Activated naive CD4-positive, alpha-beta T cell treated with anti-CD3 and anti-CD28 coated beads, Interleukin-2, amount 10 ng/mL, durations not matched to agents 5 hours and 36 hours (primary cell): ENCODE results near the gene BZW2. TPM values are rescaled to one million over a fixed set of nuclear protein-coding genes. Genes with fewer than 3 reads are reported as not detected.

ENCODE experiments used
- total RNA-seq, 2 experiments: library from RNA; stranded (reverse); gene quantifications; one replicate each; pipeline ENCODE4 v1.2.3, GENCODE V29; 2021

The BZW2 gene
- total RNA-seq, result 10 to 100 TPM; 47.8 to 48.1 TPM

GRCh38 chr7:16645593-16646471 lies at the start of gene BZW2, which contains the start of gene ANKMY2:
Gene BZW2 (plus strand): TSS chr7:16646181. CDS start chr7:16665444, 19,263 bp downstream.
Gene ANKMY2 (minus strand): TSS chr7:16645754. CDS start chr7:16645573, 181 bp downstream.

DNA sequence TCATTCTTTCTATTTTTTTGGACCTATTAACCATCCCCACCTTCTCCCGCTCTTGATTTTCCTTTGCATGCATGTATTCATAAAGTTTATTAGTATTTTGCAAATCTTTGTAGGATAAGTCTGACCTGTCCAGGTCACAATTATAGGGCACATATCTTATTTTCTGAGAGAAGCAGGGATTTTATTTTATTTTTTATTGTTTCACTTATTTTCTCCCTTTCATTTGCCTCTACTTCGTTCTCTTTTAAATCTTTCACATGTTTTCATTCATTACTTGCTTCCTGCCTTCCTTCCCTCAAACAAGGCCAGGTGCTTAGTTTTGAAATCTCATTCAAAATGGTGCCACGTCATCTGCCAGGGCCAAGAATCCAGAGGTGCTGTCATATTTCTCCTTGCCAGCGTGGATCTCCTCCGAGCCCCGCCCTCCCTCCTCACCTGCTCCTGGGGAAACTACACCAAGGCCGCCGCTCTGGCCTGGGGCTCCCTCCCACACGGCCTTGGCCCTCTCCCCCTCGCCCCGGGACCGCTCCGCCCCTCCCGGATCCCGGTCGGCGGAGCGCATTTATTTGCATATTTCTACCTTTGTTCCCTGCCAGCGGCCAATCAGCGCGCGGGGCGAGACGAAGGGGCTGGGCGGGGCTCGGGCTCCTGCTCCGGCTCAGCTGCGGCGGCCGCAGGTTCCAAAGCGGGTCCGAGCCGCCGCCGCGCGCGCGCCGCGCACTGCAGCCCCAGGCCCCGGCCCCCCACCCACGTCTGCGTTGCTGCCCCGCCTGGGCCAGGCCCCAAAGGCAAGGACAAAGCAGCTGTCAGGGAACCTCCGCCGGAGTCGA lies 107.3 kb downstream of the BZW2 start, which contains the start of gene TSPAN13:
Gene TSPAN13 (plus strand): TSS at position 654 of the 830 bp plus-strand sequence. CDS start 213 bp downstream, outside the sequence.

Other genes starting within 250 kb of the BZW2 start
- under 1 TPM; 0.93 to 0.99 TPM for gene CRPPA, start 224.6 kb upstream of the BZW2 start, total RNA-seq
- not detected for gene SOSTDC1, start 180.4 kb upstream of the BZW2 start, total RNA-seq
- not detected for gene LRRC72, start 119.4 kb upstream of the BZW2 start, total RNA-seq
- gene ANKMY2, start 427 bp upstream of the BZW2 start, total RNA-seq, result 1 to 10 TPM; 8.9 to 9.6 TPM
- gene TSPAN13, start 107.6 kb downstream of the BZW2 start, total RNA-seq, result under 1 TPM; 0.13 to 0.36 TPM
- gene AGR2, start 158.8 kb downstream of the BZW2 start, total RNA-seq, result not detected
- not detected for gene AGR3, start 235.8 kb downstream of the BZW2 start, total RNA-seq